RCC 7860 (cell line): ENCODE measurements around the gene CDK8.
A peak's percentile ranks its signal among the peaks of the same experiment; 100 is the strongest.
"Not testable (repeated sequence)": the region's sequence is repeated elsewhere in the genome, so short reads cannot be mapped to it uniquely, and the experiment has no call there.

ENCODE experiments used
- DNase-seq: peaks from one replicate; pipeline ENCODE4 v3.0.0-alpha.2; 2015; ENCODE audit warnings: low spot score
- FAIRE-seq: peaks from 2 replicates; lab custom pipeline; 2012; peaks lifted over from hg19 to GRCh38; lab: Jason Lieb, UNC

Gene CDK8

GRCh38 chr13:26252006-26252405, 1.9 kb upstream of the CDK8 start:
- FAIRE-seq, DNase-seq: not testable (repeated sequence)

GRCh38 chr13:26253262-26253786, 605 bp upstream of the CDK8 start:
- no peak for FAIRE-seq

GRCh38 chr13:26254583-26255111, 718 bp downstream of the CDK8 start:
- FAIRE-seq (no peak), DNase-seq (peak; percentile 4)

More at GRCh38 chr13:26253262-26253786, 605 bp upstream of the CDK8 start:
- no peak for DNase-seq

GRCh38 chr13:26255115-26255514, 1.2 kb downstream of the CDK8 start:
- no peak for FAIRE-seq
- no peak for DNase-seq

GRCh38 chr13:26255691-26256277, 1.9 kb downstream of the CDK8 start:
- DNase-seq, result no peak
- peak; percentile 35 for FAIRE-seq

- FAIRE-seq (no peak), DNase-seq (no peak)
Observed at GRCh38 chr13:26257049-26257448, 3.1 kb downstream of the CDK8 start.

- DNase-seq (no peak), FAIRE-seq (no peak)
Observed at GRCh38 chr13:26259634-26260033, 5.7 kb downstream of the CDK8 start.

GRCh38 chr13:26262156-26262555, 8.2 kb downstream of the CDK8 start:
- DNase-seq (no peak), FAIRE-seq (no peak)

GRCh38 chr13:26266311-26266710, 12.4 kb downstream of the CDK8 start:
- DNase-seq (no peak), FAIRE-seq (no peak)

- FAIRE-seq, result no peak
Observed at GRCh38 chr13:26270707-26271106, 16.8 kb downstream of the CDK8 start.

GRCh38 chr13:26272621-26273020, 18.7 kb downstream of the CDK8 start:
- FAIRE-seq (no peak), DNase-seq (no peak)

More at GRCh38 chr13:26270707-26271106, 16.8 kb downstream of the CDK8 start:
- DNase-seq, result no peak

- DNase-seq (peak; percentile 9), FAIRE-seq (no peak)
Observed at GRCh38 chr13:26280295-26280694, 26.4 kb downstream of the CDK8 start.

- no peak for FAIRE-seq
- no peak for DNase-seq
Observed at GRCh38 chr13:26280822-26281221, 26.9 kb downstream of the CDK8 start.

GRCh38 chr13:26285911-26286310, 32.0 kb downstream of the CDK8 start:
- not testable (repeated sequence) for DNase-seq, FAIRE-seq

- not testable (repeated sequence) for FAIRE-seq, DNase-seq
Observed at GRCh38 chr13:26288838-26289237, 34.9 kb downstream of the CDK8 start.

GRCh38 chr13:26295812-26296211, 41.9 kb downstream of the CDK8 start:
- no peak for DNase-seq
- FAIRE-seq, result no peak

GRCh38 chr13:26299168-26299750, 45.3 kb downstream of the CDK8 start:
- FAIRE-seq (no peak), DNase-seq (no peak)

- DNase-seq (peak; percentile 19), FAIRE-seq (peak; percentile 52)
Observed at GRCh38 chr13:26300140-26300539, 46.2 kb downstream of the CDK8 start.

- FAIRE-seq, result no peak
- no peak for DNase-seq
Observed at GRCh38 chr13:26305676-26306075, 51.7 kb downstream of the CDK8 start.

- DNase-seq (no peak), FAIRE-seq (no peak)
Observed at GRCh38 chr13:26307701-26308100, 53.8 kb downstream of the CDK8 start.

- FAIRE-seq (no peak), DNase-seq (no peak)
Observed at GRCh38 chr13:26308250-26308649, 54.3 kb downstream of the CDK8 start.

GRCh38 chr13:26308836-26309235, 54.9 kb downstream of the CDK8 start:
- FAIRE-seq (no peak), DNase-seq (no peak)
